ENCODE data around the gene SLC38A1. TPM values are rescaled to one million over a fixed set of nuclear protein-coding genes. Genes with fewer than 3 reads are reported as not detected.

SLC38A1 gene
- total RNA-seq, 1 donor = 203 TPM

- H3K4me3 ChIP-seq (ENCODE audit: low read depth, low read length) = no peak overlapping the region
- no peak for DNase-seq (ENCODE audit: low read depth)
- TF ChIP-seq CTCF (IDR thresholded peaks at IDR 0.05; ENCODE audit: insufficient read depth, low read length) = no peak
These were observed 51.1 kb downstream of the SLC38A1 start for GRCh38 chr12:46217541-46218321.

- DNase-seq (ENCODE audit: low read depth) = no peak
- no peak for TF ChIP-seq CTCF (IDR thresholded peaks at IDR 0.05; ENCODE audit: insufficient read depth, low read length)
- no peak overlapping the region for H3K4me3 ChIP-seq (ENCODE audit: low read depth, low read length)
These were observed 54.0 kb downstream of the SLC38A1 start for GRCh38 chr12:46214668-46215436.

DNA sequence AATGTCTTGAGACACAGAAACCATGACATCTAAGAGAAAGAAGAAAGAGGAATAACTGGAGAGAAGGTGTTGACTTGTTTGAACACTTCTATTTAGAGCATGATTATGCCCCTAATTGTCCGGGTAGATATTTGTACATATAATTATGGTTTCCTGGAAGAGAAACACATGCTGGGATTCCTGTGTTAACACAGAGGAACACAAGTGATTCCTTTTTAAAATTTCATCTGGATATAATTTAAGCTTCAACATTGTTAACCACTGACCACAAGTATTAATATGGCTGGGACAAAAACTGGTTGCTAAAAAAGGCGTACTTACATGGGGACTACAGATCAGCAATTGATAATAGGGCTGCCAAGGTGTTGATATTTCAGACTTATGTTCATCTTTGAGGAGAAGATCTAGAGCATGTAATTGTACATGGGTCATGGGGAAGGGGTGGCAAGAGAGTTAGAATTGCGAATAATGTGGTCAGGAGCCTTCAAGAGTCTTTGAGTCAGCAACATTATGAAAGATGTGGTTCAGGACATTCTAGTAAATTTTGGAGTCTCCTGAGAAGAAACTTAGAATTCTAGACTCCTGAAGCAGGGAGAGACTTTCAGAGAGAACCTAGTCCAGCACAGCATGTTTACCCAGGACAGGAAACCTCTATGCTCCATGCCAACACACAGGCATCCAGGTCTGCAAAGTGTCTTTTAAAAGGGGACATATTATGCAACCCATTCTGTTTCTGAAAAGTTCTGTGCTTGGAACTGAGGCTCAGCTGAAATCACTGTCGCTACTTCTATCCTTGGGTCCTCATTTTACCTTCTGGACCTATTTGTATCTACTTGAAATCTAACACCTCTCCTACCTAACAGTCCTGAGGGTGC lies 56.5 kb downstream of the SLC38A1 start:
- no peak overlapping the region for H3K4me3 ChIP-seq (ENCODE audit: low read depth, low read length)
- TF ChIP-seq CTCF (IDR thresholded peaks at IDR 0.05; ENCODE audit: insufficient read depth, low read length) = no peak
- no peak for DNase-seq (ENCODE audit: low read depth)

- TF ChIP-seq CTCF (IDR thresholded peaks at IDR 0.05; ENCODE audit: insufficient read depth, low read length) = no peak
- no peak for DNase-seq (ENCODE audit: low read depth)
- no peak overlapping the region for H3K4me3 ChIP-seq (ENCODE audit: low read depth, low read length)
These were observed 57.9 kb downstream of the SLC38A1 start for GRCh38 chr12:46210873-46211439.

- TF ChIP-seq CTCF (IDR thresholded peaks at IDR 0.05; ENCODE audit: insufficient read depth, low read length) = no peak
- no peak overlapping the region for H3K4me3 ChIP-seq (ENCODE audit: low read depth, low read length)
- peak; percentile 49 for DNase-seq (ENCODE audit: low read depth)
These were observed 58.6 kb downstream of the SLC38A1 start for GRCh38 chr12:46209914-46210872.

Measured in fibroblast of the aortic adventitia (primary cell).